Loucy (cell line): ENCODE results near the gene CRYBA2.

ENCODE experiments used
- CTCF ChIP-seq: fragments of 200-600 bp; sonication (generic); conservative IDR thresholded peaks from 2 replicates; pipeline ENCODE4 v1.5.1; 2014; ENCODE audit warnings: mild to moderate bottlenecking, antibody characterized with exemption, low read length
- EZH2phosphoT487 ChIP-seq: fragments of 200-600 bp; IDR thresholded peaks from 2 replicates; pipeline ENCODE4 v1.6.1; 2018; ENCODE audit warnings: antibody characterized with exemption, mild to moderate bottlenecking, moderate library complexity, borderline replicate concordance

DNA sequence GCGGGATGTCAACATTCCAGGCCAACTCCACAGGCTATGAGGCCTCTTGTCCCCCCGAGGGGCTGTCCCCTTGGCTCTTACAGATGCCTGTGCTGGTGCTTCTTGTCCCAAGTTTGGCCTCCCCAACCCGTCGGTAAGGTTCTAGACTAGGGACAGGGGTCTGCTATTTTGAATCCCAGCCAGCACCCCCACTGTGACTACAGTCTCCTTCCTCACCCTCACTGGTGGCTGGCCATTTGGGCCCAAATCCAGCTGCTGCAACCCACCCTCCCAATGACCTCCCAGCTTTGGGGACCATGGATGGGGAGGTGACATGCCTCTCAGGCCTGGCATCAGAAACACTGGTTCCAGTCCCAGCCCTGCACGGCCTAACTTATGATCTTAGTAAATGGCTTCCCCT lies 29.4 kb upstream of the CRYBA2 start:
- no peak for TF ChIP-seq CTCF
- TF ChIP-seq EZH2phosphoT487: no peak
